Measurements from ENCODE around the gene CCDC90B. TPM values are rescaled to one million over a fixed set of nuclear protein-coding genes. Genes with fewer than 3 reads are reported as not detected.

Gene CCDC90B
- total and polyA plus RNA-seq, 4 donors: 18.8 to 40.5 (median 28.1) TPM

DNA sequence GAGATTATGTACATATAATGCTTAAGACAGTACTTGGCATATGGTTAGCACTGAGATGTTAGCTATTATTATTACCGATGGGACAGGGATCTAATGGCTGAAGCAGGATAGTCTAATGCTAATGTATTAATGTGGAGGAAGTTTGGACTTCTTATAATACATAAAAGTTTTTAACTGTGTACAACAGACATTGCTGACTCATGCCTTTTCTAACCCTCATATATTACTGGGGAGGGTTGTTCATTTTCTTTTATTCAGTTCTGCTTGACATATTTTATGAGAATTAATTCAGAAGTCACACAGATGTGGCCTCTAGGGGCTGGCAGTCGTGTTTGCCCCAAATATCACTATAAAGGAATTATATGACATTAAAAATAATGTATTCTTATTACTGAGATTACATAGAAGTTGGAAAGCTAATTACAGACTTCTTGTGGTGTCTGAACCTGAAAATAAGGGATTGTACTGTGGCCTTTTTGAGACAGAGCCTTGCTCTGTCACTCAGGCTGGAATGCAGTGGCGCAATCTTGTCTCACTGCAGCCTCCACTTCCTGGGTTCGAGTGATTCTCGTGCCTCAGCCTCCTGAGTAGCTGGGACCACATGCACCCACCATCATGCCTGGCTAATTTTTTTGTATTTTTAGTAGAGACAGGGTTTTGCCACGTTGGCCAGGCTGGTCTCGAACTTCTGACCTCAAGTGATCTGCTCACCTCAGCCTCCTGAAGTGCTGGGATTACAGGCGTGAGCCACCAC lies 10.1 kb downstream of the CCDC90B start:
- H3K27me3 ChIP-seq (ENCODE audit: control insufficient read depth in 4 of 4, insufficient read depth in 4 of 4, low read length in 3 of 4): no peaks in the 10 kb centered on the region
- peaks cover 0 to 7% (median 0%) of the 10 kb centered on the region in 4 donors for H3K4me1 ChIP-seq (ENCODE audit: control insufficient read depth in 4 of 4, insufficient read depth in 4 of 4, low read length in 3 of 4)
- whole genome bisulfite sequencing: 94% methylated on average over 8 of the region's 8 CpGs
- TF ChIP-seq, protein P1, sequence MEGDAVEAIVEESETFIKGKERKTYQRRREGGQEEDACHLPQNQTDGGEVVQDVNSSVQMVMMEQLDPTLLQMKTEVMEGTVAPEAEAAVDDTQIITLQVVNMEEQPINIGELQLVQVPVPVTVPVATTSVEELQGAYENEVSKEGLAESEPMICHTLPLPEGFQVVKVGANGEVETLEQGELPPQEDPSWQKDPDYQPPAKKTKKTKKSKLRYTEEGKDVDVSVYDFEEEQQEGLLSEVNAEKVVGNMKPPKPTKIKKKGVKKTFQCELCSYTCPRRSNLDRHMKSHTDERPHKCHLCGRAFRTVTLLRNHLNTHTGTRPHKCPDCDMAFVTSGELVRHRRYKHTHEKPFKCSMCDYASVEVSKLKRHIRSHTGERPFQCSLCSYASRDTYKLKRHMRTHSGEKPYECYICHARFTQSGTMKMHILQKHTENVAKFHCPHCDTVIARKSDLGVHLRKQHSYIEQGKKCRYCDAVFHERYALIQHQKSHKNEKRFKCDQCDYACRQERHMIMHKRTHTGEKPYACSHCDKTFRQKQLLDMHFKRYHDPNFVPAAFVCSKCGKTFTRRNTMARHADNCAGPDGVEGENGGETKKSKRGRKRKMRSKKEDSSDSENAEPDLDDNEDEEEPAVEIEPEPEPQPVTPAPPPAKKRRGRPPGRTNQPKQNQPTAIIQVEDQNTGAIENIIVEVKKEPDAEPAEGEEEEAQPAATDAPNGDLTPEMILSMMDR (IDR thresholded peaks at IDR 0.05; ENCODE audit: low read depth, low read length, missing input control): no peak
- TF ChIP-seq JUND (IDR thresholded peaks at IDR 0.05): no peak
- no peak for TF ChIP-seq SP1 (IDR thresholded peaks at IDR 0.05)
- TF ChIP-seq, protein P2, sequence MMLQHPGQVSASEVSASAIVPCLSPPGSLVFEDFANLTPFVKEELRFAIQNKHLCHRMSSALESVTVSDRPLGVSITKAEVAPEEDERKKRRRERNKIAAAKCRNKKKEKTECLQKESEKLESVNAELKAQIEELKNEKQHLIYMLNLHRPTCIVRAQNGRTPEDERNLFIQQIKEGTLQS (IDR thresholded peaks at IDR 0.05): no peak
- TF ChIP-seq TAF1 (conservative IDR thresholded peaks at IDR 0.05): no peak
- no peak for TF ChIP-seq GABPA (IDR thresholded peaks at IDR 0.05 in 1 of 2, conservative IDR thresholded peaks at IDR 0.05 in 1 of 2)
- TF ChIP-seq FOXA2 (IDR thresholded peaks at IDR 0.05): no peak
- TF ChIP-seq FOXA1 (IDR thresholded peaks at IDR 0.05): no peak
- TF ChIP-seq RXRA (IDR thresholded peaks at IDR 0.05): no peak
- TF ChIP-seq HNF4A (conservative IDR thresholded peaks at IDR 0.05): no peak
- TF ChIP-seq EGR1 (IDR thresholded peaks at IDR 0.05; ENCODE audit: low read depth in 2 of 2): no peak
- TF ChIP-seq, protein P3, sequence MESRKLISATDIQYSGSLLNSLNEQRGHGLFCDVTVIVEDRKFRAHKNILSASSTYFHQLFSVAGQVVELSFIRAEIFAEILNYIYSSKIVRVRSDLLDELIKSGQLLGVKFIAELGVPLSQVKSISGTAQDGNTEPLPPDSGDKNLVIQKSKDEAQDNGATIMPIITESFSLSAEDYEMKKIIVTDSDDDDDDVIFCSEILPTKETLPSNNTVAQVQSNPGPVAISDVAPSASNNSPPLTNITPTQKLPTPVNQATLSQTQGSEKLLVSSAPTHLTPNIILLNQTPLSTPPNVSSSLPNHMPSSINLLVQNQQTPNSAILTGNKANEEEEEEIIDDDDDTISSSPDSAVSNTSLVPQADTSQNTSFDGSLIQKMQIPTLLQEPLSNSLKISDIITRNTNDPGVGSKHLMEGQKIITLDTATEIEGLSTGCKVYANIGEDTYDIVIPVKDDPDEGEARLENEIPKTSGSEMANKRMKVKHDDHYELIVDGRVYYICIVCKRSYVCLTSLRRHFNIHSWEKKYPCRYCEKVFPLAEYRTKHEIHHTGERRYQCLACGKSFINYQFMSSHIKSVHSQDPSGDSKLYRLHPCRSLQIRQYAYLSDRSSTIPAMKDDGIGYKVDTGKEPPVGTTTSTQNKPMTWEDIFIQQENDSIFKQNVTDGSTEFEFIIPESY (IDR thresholded peaks at IDR 0.05): no peak
- TF ChIP-seq, protein P4, sequence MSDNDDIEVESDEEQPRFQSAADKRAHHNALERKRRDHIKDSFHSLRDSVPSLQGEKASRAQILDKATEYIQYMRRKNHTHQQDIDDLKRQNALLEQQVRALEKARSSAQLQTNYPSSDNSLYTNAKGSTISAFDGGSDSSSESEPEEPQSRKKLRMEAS (IDR thresholded peaks at IDR 0.05): no peak
- TF ChIP-seq YY1 (IDR thresholded peaks at IDR 0.05): no peak
- TF ChIP-seq RAD21 (IDR thresholded peaks at IDR 0.05): no peak
- TF ChIP-seq, protein P5, sequence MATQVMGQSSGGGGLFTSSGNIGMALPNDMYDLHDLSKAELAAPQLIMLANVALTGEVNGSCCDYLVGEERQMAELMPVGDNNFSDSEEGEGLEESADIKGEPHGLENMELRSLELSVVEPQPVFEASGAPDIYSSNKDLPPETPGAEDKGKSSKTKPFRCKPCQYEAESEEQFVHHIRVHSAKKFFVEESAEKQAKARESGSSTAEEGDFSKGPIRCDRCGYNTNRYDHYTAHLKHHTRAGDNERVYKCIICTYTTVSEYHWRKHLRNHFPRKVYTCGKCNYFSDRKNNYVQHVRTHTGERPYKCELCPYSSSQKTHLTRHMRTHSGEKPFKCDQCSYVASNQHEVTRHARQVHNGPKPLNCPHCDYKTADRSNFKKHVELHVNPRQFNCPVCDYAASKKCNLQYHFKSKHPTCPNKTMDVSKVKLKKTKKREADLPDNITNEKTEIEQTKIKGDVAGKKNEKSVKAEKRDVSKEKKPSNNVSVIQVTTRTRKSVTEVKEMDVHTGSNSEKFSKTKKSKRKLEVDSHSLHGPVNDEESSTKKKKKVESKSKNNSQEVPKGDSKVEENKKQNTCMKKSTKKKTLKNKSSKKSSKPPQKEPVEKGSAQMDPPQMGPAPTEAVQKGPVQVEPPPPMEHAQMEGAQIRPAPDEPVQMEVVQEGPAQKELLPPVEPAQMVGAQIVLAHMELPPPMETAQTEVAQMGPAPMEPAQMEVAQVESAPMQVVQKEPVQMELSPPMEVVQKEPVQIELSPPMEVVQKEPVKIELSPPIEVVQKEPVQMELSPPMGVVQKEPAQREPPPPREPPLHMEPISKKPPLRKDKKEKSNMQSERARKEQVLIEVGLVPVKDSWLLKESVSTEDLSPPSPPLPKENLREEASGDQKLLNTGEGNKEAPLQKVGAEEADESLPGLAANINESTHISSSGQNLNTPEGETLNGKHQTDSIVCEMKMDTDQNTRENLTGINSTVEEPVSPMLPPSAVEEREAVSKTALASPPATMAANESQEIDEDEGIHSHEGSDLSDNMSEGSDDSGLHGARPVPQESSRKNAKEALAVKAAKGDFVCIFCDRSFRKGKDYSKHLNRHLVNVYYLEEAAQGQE (IDR thresholded peaks at IDR 0.05): no peak
- no peak for TF ChIP-seq NR2F2 (IDR thresholded peaks at IDR 0.05)
- no peaks in the 10 kb centered on the region for H3K9me3 ChIP-seq (ENCODE audit: control insufficient read depth in 4 of 4, low read length in 3 of 4)
- DNase-seq (ENCODE audit: low spot score): no peak
- no peak overlapping the region for H3K9ac ChIP-seq (ENCODE audit: low read depth in 1 of 2, low read length in 2 of 2)
- no peak overlapping the region for H3K4me3 ChIP-seq (ENCODE audit: low read depth in 1 of 3, low read length in 3 of 3)
- H3K36me3 ChIP-seq (ENCODE audit: control insufficient read depth in 4 of 4, insufficient read depth in 3 of 4, low read depth in 1 of 4, low read length in 3 of 4): peaks cover 4 to 45% (median 35%) of the 10 kb centered on the region in 4 donors
- no peak overlapping the region for H3K27ac ChIP-seq (ENCODE audit: low read depth in 1 of 2, low read length in 2 of 2)

All from liver (tissue), 9 donors.